HepG2 (cell line): Measurements from ENCODE around the gene SYT11. TPM values are rescaled to one million over a fixed set of nuclear protein-coding genes. Genes with fewer than 3 reads are reported as not detected.

Source experiments
- AGO1 ChIP-seq: fragments of 200-400 bp; formaldehyde crosslinking; IDR thresholded peaks from 2 replicates; pipeline ENCODE4 v1.6.1; 2017; ENCODE audit warnings: mild to moderate bottlenecking, low read depth, low read length, moderate library complexity; ENCODE audit not compliant: poor library complexity, severe bottlenecking
- ARID3A ChIP-seq: IDR thresholded peaks from 2 replicates; pipeline ENCODE4 v1.6.1; 2012; ENCODE audit warnings: low read depth, low read length, improper control_type of control experiment
- CBFB ChIP-seq: sonication (generic); formaldehyde crosslinking; IDR thresholded peaks from 2 replicates; pipeline ENCODE4 v1.4.0; 2020; ENCODE audit warnings: missing genetic modification reagents
- EEA1 ChIP-seq: sonication (generic); formaldehyde crosslinking; IDR thresholded peaks from 2 replicates; pipeline ENCODE4 v1.5.1; 2020; ENCODE audit warnings: mild to moderate bottlenecking, missing genetic modification reagents, borderline replicate concordance
- HOXA3 ChIP-seq: sonication (generic); formaldehyde crosslinking; IDR thresholded peaks from 2 replicates; pipeline ENCODE4 v1.5.0; 2020; ENCODE audit warnings: missing genetic modification reagents
- MEIS1 ChIP-seq: sonication (generic); formaldehyde crosslinking; IDR thresholded peaks from 2 replicates; pipeline ENCODE4 v1.9.0; 2021; ENCODE audit warnings: mild to moderate bottlenecking, missing genetic modification reagents, moderate library complexity, borderline replicate concordance
- MTF2 ChIP-seq: sonication (generic); formaldehyde crosslinking; IDR thresholded peaks from 2 replicates; pipeline ENCODE4 v1.5.0; 2020; ENCODE audit warnings: missing genetic modification reagents, borderline replicate concordance
- PHF20 ChIP-seq: sonication (generic); formaldehyde crosslinking; IDR thresholded peaks from 2 replicates; pipeline ENCODE4 v1.5.0; 2020; ENCODE audit warnings: mild to moderate bottlenecking, missing genetic modification reagents
- RFX5 ChIP-seq: IDR thresholded peaks from 2 replicates; pipeline ENCODE4 v1.6.1; 2011; ENCODE audit warnings: low read depth, low read length, improper control_type of control experiment
- RNF2 ChIP-seq: fragments of 450-650 bp; conservative IDR thresholded peaks from 2 replicates; pipeline ENCODE4 v1.6.1; 2016; ENCODE audit warnings: low read depth
- SP140L ChIP-seq: sonication (generic); formaldehyde crosslinking; IDR thresholded peaks from 2 replicates; pipeline ENCODE4 v1.4.0; 2020; ENCODE audit warnings: missing genetic modification reagents, borderline replicate concordance
- TAF1 ChIP-seq: sonication (generic); formaldehyde crosslinking; IDR thresholded peaks from 2 replicates; pipeline ENCODE4 v1.4.0; 2020; ENCODE audit warnings: missing genetic modification reagents
- ZFP36L2 ChIP-seq: sonication (generic); formaldehyde crosslinking; IDR thresholded peaks from 2 replicates; pipeline ENCODE4 v1.4.0; 2020; ENCODE audit warnings: missing genetic modification reagents
- ZGPAT ChIP-seq: IDR thresholded peaks from 2 replicates; pipeline ENCODE4 v1.6.1; 2016; ENCODE audit warnings: mild to moderate bottlenecking
- ZMYM3 ChIP-seq: sonication (generic); formaldehyde crosslinking; IDR thresholded peaks from 2 replicates; pipeline ENCODE4 v1.5.1; 2020; ENCODE audit warnings: mild to moderate bottlenecking, missing genetic modification reagents
- ZNF138 ChIP-seq: sonication (generic); formaldehyde crosslinking; IDR thresholded peaks from 2 replicates; pipeline ENCODE4 v1.5.0; 2020; ENCODE audit warnings: mild to moderate bottlenecking, low read depth, missing genetic modification reagents
- ZNF224 ChIP-seq: sonication (generic); formaldehyde crosslinking; IDR thresholded peaks from 2 replicates; pipeline ENCODE4 v1.5.0; 2020; ENCODE audit warnings: mild to moderate bottlenecking, missing genetic modification reagents
- ZNF335 ChIP-seq: sonication (generic); formaldehyde crosslinking; IDR thresholded peaks from 2 replicates; pipeline ENCODE4 v1.4.0; 2020; ENCODE audit warnings: missing genetic modification reagents
- ZNF777 ChIP-seq: sonication (generic); formaldehyde crosslinking; IDR thresholded peaks from 2 replicates; pipeline ENCODE4 v1.4.0; 2020; ENCODE audit warnings: missing genetic modification reagents
- ZSCAN9 ChIP-seq: IDR thresholded peaks from 2 replicates; pipeline ENCODE4 v1.6.1; 2016; ENCODE audit warnings: borderline replicate concordance
- polyA plus RNA-seq, 8 experiments: library from polyadenylated mRNA; depleted of rRNA in 3 of 8; stranded (reverse) in 7 of 8; unstranded in 1 of 8; fragments of >200 nt; fragmentation: Illumina TruSeq in 4 of 8; extraction: Trizol in 4 of 8; gene quantifications; 2 replicates each; pipeline versions ENCODE4 v1.2.1 to v1.2.3, GENCODE V29; 2011 to 2016; ENCODE audit warnings: low read depth in 4 of 8, missing spikeins in 1 of 8, mixed read lengths in 1 of 8; ENCODE audit not compliant: insufficient read depth in 1 of 8
- total RNA-seq, 5 experiments: library from RNA; depleted of rRNA; stranded (reverse); fragments of >200 nt; fragmentation: Illumina TruSeq; extraction: Trizol; gene quantifications; 2 replicates each; pipeline ENCODE4 v1.2.3, GENCODE V29; 2016; ENCODE audit warnings: low read depth in 1 of 5
- TF ChIP-seq, protein P1 (sequence below): sonication (generic); formaldehyde crosslinking; IDR thresholded peaks from 2 replicates; pipeline ENCODE4 v1.5.1; 2020; ENCODE audit warnings: mild to moderate bottlenecking, missing genetic modification reagents, moderate library complexity
- TF ChIP-seq, protein P2 (sequence below): IDR thresholded peaks from 2 replicates; pipeline ENCODE4 v1.6.1; 2016; ENCODE audit warnings: low read depth, borderline replicate concordance
- TF ChIP-seq, protein P3 (sequence below): sonication (generic); formaldehyde crosslinking; IDR thresholded peaks from 2 replicates; pipeline ENCODE4 v1.9.0; 2021; ENCODE audit warnings: missing genetic modification reagents, mild to moderate bottlenecking, borderline replicate concordance

SYT11 gene
- total and polyA plus RNA-seq, 2 of the 13 experiments (the other 11 are each of a cell fraction or from before 2014, with no cell fraction given): 0.22 to 0.59 TPM

GRCh38 chr1:155859234-155859829 lies at the start of gene SYT11 (continued):
- TF ChIP-seq, protein P1, sequence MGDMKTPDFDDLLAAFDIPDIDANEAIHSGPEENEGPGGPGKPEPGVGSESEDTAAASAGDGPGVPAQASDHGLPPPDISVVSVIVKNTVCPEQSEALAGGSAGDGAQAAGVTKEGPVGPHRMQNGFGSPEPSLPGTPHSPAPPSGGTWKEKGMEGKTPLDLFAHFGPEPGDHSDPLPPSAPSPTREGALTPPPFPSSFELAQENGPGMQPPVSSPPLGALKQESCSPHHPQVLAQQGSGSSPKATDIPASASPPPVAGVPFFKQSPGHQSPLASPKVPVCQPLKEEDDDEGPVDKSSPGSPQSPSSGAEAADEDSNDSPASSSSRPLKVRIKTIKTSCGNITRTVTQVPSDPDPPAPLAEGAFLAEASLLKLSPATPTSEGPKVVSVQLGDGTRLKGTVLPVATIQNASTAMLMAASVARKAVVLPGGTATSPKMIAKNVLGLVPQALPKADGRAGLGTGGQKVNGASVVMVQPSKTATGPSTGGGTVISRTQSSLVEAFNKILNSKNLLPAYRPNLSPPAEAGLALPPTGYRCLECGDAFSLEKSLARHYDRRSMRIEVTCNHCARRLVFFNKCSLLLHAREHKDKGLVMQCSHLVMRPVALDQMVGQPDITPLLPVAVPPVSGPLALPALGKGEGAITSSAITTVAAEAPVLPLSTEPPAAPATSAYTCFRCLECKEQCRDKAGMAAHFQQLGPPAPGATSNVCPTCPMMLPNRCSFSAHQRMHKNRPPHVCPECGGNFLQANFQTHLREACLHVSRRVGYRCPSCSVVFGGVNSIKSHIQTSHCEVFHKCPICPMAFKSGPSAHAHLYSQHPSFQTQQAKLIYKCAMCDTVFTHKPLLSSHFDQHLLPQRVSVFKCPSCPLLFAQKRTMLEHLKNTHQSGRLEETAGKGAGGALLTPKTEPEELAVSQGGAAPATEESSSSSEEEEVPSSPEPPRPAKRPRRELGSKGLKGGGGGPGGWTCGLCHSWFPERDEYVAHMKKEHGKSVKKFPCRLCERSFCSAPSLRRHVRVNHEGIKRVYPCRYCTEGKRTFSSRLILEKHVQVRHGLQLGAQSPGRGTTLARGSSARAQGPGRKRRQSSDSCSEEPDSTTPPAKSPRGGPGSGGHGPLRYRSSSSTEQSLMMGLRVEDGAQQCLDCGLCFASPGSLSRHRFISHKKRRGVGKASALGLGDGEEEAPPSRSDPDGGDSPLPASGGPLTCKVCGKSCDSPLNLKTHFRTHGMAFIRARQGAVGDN: no peak; the same call in none of the 2 replicates
- no peak for TF ChIP-seq TAF1 (CRISPR knock-in tag)
- TF ChIP-seq ZNF224: no peak
- TF ChIP-seq ZSCAN9 (CRISPR knock-in tag): no peak
- no peak for TF ChIP-seq MEIS1 (CRISPR knock-in tag)
- TF ChIP-seq RFX5: no peak
- TF ChIP-seq PHF20 (CRISPR knock-in tag): 0 out of 2 replicates have a peak, but pooled peaks have one; percentile 41
- no peak for TF ChIP-seq MTF2
- no peak for TF ChIP-seq EEA1 (CRISPR knock-in tag)
- TF ChIP-seq ZNF335 (CRISPR knock-in tag): no peak
- no peak; the same call in 1 of the 2 replicates for TF ChIP-seq HOXA3 (CRISPR knock-in tag)
- TF ChIP-seq ZNF777 (CRISPR knock-in tag): no peak
- no peak for TF ChIP-seq ZNF138 (CRISPR knock-in tag)
- TF ChIP-seq, protein P2, sequence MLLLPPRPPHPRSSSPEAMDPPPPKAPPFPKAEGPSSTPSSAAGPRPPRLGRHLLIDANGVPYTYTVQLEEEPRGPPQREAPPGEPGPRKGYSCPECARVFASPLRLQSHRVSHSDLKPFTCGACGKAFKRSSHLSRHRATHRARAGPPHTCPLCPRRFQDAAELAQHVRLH: no peak
- no peak for TF ChIP-seq ZFP36L2 (CRISPR knock-in tag)
- TF ChIP-seq SP140L (CRISPR knock-in tag): no peak
- no peak for TF ChIP-seq AGO1
- TF ChIP-seq RNF2: no peak
- TF ChIP-seq, protein P3, sequence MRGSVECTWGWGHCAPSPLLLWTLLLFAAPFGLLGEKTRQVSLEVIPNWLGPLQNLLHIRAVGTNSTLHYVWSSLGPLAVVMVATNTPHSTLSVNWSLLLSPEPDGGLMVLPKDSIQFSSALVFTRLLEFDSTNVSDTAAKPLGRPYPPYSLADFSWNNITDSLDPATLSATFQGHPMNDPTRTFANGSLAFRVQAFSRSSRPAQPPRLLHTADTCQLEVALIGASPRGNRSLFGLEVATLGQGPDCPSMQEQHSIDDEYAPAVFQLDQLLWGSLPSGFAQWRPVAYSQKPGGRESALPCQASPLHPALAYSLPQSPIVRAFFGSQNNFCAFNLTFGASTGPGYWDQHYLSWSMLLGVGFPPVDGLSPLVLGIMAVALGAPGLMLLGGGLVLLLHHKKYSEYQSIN: no peak
- 0 out of 2 replicates have a peak, but pooled peaks have one; percentile 6 for TF ChIP-seq ARID3A
- no peak for TF ChIP-seq ZMYM3 (CRISPR knock-in tag)
- peak; percentile 32; the same call in 1 of the 2 replicates for TF ChIP-seq ZGPAT (CRISPR knock-in tag)
- TF ChIP-seq CBFB (CRISPR knock-in tag): no peak
